HG03521 (cell line): ENCODE data around the gene TOLLIP.
"Not testable (repeated sequence)": the region's sequence is repeated elsewhere in the genome, so short reads cannot be mapped to it uniquely, and the experiment has no call there.

Experiments used
- ATAC-seq: cut with Tn5 transposase; IDR thresholded peaks from one replicate; pipeline ENCODE4 v1.9.1; 2021; ENCODE audit warnings: mild to moderate bottlenecking, moderate library complexity; ENCODE audit not compliant: unreplicated experiment

The TOLLIP gene

DNA sequence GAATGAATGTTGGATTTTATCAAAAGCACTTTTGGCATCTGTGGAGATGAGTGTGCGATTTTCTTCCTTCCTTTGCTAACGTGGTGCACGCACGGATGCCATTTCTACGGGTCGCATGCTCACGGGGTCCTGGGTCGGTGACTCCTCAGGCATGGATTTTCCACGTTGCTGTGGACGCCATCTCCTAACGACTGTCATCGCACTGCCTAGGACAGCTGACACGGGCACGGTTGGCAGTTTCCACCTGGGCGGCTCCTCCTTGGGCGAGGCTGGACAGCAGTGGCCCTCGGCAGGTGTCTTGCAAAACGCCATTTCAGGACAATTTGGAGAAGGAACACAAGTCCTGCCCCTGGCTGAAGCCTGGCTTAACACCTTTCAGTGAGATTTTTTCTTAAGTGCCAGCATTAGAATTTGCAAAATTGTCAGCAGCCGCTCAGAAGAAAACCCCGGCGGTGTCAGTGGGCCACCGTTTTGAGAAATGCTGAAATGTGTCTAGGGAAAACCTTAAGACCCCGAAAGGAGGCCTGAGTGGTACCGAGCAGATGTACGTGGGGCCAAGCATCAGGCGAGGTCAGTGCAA, 34.7 kb upstream of the TOLLIP start:
- ATAC-seq = no peak

- no peak for ATAC-seq
Measured at GRCh38 chr11:1343391-1344055, 34.1 kb upstream of the TOLLIP start.

- ATAC-seq = no peak
Measured at GRCh38 chr11:1342946-1343345, 33.5 kb upstream of the TOLLIP start.

- no peak for ATAC-seq
Measured at GRCh38 chr11:1341928-1342524, 32.6 kb upstream of the TOLLIP start.

GRCh38 chr11:1341226-1341625, 31.8 kb upstream of the TOLLIP start:
- not testable (repeated sequence) for ATAC-seq

DNA sequence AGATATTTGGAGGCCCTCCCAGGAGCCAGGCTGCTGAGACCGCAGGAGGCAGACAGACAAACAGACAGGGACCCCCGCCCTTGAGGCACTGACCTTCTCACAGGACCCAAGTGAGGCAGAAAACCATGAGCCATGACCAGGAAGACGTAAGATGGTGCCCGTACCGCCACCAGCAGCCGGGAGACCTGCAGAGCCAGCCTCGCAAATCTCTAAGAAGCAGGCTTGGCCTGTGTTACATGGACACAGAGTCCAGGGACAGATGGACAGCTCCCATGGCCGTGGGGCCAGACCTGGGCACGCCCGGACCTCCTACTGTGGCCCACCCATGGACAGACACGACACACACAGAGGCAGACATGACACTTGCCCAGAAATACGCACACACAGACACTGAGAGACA, 30.7 kb upstream of the TOLLIP start:
- no peak for ATAC-seq

- no peak for ATAC-seq
Measured at GRCh38 chr11:1339066-1339675, 29.7 kb upstream of the TOLLIP start.

DNA sequence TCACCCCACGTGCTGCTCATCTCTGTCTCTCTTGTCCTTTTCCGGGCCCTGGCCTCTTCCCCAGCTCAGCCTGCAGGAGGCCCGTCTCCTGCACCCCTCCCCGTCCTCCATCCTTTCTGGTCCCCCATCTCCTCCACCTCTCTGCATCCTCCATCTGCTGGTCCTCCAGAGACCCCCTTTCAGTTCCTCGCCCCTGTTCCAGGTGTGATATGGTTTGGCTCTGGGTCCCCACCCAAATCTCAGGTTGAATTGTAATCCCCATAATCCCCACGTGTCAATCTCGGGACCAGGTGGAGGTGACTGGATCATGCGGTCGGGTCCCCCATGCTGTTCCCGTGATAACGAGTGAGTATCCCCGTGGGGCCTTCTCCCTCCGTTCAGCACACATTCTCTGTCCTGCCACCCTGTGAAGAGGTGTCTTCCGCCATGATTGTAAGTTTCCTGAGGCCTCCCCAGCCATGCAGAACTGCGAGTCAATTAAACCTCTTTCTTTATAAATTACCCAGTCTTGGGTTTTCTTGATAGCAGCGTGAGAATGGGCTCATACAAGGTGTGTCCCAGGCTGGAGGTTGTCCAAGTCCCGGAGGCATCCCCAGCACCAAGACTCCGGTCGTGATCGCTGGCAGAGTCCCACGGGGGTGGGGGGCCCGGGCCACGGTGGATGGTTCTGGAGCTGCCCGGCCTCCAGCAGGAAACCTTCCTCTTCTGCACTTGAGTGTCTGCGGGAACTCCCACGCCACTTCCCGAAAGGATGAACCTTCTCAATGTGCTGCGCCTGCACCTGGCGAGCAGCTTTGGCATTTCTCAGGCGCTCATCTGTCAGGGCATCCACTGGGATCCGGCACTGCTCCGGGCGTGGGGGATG, 29.0 kb upstream of the TOLLIP start:
- ATAC-seq = no peak

GRCh38 chr11:1337647-1338007, 28.2 kb upstream of the TOLLIP start:
- ATAC-seq = no peak

DNA sequence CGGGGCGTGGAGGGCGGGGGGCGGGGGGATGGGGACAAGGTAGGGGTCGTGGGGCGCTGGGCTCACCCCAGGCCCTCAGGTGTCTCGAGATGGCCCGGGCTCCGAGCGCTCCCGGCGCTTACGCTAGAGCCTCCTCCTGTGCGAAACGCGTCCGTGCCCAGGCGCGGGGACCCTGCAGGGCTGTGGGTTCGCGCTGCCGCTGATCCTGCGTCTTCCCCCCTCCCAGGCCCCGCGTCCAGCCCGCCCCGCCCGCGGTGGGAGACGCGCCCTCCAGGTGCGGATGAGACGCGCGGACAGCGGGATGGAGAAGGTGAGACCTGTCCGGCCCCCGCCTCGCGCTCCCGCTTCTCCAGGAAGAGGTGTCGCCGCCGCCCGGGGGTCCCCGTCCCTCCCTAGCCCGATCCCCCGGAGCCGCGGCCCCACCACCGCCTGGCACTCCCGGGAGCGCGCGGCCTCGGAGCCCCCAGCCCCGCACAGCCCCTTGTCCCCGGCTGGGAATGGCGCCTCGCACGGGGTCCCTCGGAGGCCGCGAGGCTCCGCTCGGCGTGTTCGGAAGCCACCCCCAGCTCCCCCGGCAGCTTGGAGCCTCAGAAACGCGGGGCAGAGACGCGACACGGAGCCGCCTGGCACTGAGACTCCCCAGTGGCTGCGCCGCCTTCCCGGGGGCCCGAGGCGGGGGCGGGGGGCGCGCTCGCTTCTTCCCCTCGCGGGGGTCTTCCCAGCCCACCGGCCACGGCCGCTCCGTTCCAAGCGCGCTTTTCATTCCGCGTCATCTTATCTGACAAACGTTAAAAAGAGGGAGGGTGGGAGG, 27.6 kb upstream of the TOLLIP start:
- no peak for ATAC-seq

DNA sequence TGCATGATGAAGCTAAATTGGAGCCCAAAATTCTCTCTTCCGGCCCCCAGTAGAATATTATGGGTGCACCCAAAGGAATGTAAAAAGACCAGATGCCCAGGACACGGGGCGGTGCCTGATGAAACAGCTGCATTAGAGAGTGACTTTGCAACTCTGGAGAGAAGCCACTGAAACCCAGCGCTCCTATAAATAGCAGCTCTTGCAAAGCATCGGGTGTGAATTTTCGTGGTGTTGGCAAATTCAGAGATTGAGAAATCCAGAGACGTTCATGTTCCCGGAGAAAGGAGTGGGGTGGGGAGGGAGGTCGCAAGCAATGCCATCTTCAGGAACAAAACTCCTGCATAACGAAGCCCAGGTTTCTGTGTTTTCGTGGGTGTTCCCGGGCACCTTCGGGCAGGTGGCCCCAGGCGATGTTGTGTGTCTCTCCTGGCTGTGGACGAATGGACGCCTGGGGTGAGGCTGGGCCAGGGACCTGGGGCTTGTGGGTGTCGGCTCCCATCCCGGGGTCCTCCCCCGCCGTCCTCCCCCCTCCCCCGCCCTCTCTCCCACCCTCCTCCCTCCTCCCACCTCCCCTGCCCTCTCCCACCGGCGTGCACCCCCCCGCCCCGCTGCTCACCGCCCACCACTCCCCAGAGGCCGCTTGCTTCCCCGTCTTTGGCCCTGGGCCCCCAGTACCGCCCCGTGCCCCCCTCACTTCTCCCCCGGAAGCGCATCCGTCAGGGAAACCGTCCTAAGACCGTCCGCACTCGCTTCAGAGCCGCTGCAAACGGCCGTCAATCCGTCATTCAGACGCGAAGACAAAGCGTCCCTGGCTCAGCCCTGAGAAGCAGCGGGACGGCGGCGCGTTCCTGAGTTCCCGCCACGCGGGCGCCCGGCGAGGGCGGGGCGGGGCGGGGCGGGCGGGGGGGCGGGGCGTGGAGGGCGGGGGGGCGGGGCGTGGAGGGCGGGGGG, 26.7 kb upstream of the TOLLIP start:
- no peak for ATAC-seq

DNA sequence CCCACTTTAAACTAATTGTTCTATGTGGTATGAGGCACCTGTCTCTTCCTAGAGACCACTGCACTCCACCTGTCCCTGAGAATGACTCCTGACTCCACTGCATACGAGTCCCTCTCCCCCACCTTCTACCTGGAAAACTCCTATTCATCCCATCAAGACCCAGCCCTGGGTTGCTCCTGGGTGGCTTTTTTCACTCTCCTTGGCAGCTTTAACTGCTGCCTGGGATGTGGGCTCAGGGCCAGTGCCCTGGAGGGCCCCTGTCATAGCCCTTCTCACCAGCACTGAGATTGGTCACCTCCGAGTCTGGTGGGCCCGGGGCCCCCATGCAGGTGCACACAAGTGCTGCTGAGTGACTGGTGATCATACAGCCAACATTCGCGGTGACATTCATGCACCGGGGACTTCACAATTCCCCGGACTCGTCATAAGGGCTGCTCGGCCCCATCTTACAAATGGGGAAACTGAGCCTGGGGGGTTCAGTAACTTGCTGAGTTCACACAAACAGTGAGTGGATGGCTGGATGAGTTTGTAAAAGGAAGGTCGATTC, 25.9 kb upstream of the TOLLIP start:
- no peak for ATAC-seq

- no peak for ATAC-seq
Measured at GRCh38 chr11:1333860-1334259, 24.4 kb upstream of the TOLLIP start.

- no peak for ATAC-seq
Measured at GRCh38 chr11:1333091-1333772, 23.8 kb upstream of the TOLLIP start.

DNA sequence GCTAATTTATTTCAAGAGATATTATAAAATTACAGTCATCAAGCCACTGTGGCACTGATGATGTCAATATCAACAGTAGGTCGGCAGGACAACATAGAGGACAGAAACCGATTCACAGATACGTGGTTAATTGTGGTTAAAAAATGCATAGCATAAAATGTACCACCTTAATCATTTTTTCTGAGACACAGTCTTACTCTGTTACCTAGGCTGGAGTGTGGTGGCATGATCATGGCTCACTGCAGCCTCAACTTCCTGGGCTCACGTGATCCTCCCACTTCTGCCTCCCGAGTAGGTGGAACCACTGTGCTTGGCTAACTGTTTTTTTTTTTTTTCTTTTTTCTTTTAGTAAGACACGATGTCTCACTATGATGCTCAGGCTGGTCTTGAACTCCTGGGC, 21.0 kb upstream of the TOLLIP start:
- no peak for ATAC-seq

DNA sequence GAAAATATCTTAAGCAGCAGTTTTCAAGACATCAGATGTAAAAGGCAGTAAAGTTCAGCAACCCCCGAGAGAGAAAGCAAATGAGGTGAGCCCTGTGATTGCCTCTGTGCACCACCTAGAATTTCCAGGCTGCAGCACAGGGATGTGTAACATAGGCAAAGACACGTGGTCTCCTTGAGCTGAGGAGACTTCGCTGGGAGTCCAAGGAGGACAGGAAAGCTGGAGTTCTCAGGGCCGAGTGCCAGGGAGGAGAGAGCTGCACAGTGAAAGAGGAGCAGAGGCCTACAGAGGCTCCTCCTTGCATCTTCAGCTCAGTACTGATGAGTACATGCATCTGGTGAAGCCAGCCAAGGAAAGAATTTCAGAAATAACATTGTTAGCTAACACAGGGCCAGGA, 17.6 kb upstream of the TOLLIP start:
- no peak for ATAC-seq

- no peak for ATAC-seq
Measured at GRCh38 chr11:1326435-1327063, 17.1 kb upstream of the TOLLIP start.

GRCh38 chr11:1323774-1324173, 14.3 kb upstream of the TOLLIP start:
- no peak for ATAC-seq
